ENCODE data around the gene SLC13A3. TPM values are rescaled to one million over a fixed set of nuclear protein-coding genes. Genes with fewer than 3 reads are reported as not detected.

The SLC13A3 gene
- total and polyA plus RNA-seq, 4 donors: 1.5 to 10.7 (median 8.3) TPM

GRCh38 chr20:46642265-46642968 lies 8.8 kb downstream of the SLC13A3 start:
- TF ChIP-seq REST (IDR thresholded peaks at IDR 0.05) (no peak), EGR1 (IDR thresholded peaks at IDR 0.05; ENCODE audit: low read depth in 2 of 2) (no peak), YY1 (IDR thresholded peaks at IDR 0.05) (no peak), JUND (IDR thresholded peaks at IDR 0.05) (peak in 1 of 2 donors; percentile 74), ATF3 (IDR thresholded peaks at IDR 0.05) (no peak), FOXA1 (IDR thresholded peaks at IDR 0.05) (no peak), MAX (IDR thresholded peaks at IDR 0.05) (no peak), NR2F2 (IDR thresholded peaks at IDR 0.05) (no peak), GABPA (IDR thresholded peaks at IDR 0.05 in 1 of 2, conservative IDR thresholded peaks at IDR 0.05 in 1 of 2) (no peak), CTCF (IDR thresholded peaks at IDR 0.05; ENCODE audit: low read depth, low read length, missing input control) (no peak), ZBTB33 (IDR thresholded peaks at IDR 0.05) (no peak), SP1 (IDR thresholded peaks at IDR 0.05) (peak; percentile 22), RAD21 (IDR thresholded peaks at IDR 0.05) (peak in 1 of 2 donors; percentile 43), RXRA (IDR thresholded peaks at IDR 0.05) (peak; percentile 43 to 71), HNF4A (conservative IDR thresholded peaks at IDR 0.05) (peak; percentile 42 to 56), TAF1 (conservative IDR thresholded peaks at IDR 0.05) (no peak), FOXA2 (IDR thresholded peaks at IDR 0.05) (no peak), HNF4G (IDR thresholded peaks at IDR 0.05) (no peak)
- 66% methylated on average over 12 of the region's 12 CpGs for WGBS
- Histone ChIP-seq H3K36me3 (ENCODE audit: control insufficient read depth in 4 of 4, insufficient read depth in 3 of 4, low read depth in 1 of 4, low read length in 3 of 4) (no peaks in the 10 kb centered on the region), H3K4me1 (ENCODE audit: control insufficient read depth in 4 of 4, insufficient read depth in 4 of 4, low read length in 3 of 4) (peaks cover 3 to 19% (median 14%) of the 10 kb centered on the region in 4 donors), H3K27ac (ENCODE audit: low read depth in 1 of 2, low read length in 2 of 2) (peak overlapping the region in 1 of 2 donors; percentile 14), H3K9ac (ENCODE audit: low read depth in 1 of 2, low read length in 2 of 2) (no peak overlapping the region), H3K27me3 (ENCODE audit: control insufficient read depth in 4 of 4, insufficient read depth in 4 of 4, low read length in 3 of 4) (no peaks in the 10 kb centered on the region), H3K4me3 (ENCODE audit: low read depth in 1 of 3, low read length in 3 of 3) (no peak overlapping the region), H3K9me3 (ENCODE audit: control insufficient read depth in 4 of 4, low read length in 3 of 4) (no peaks in the 10 kb centered on the region)
- no peak for DNase-seq (ENCODE audit: low spot score)

Data from liver (tissue), 9 donors.